Activated CD8-positive, alpha-beta T cell treated with anti-CD3 and anti-CD28 coated beads for 36 hours (primary cell): Measurements from ENCODE around the gene CACHD1. TPM values are rescaled to one million over a fixed set of nuclear protein-coding genes. Genes with fewer than 3 reads are reported as not detected.
A peak's percentile ranks its signal among the peaks of the same experiment; 100 is the strongest.

Source experiments
- ATAC-seq: fragments of 200-7000 bp; cut with Tn5 transposase; one replicate; pipeline ENCODE4 v1.10.0; 2021; ENCODE audit warnings: mild to moderate bottlenecking, moderate library complexity
- CTCF ChIA-PET: fragments of 350-600 bp; sonication (Branson Sonifier 250); formaldehyde crosslinking; loops from one replicate; lab custom pipeline; 2021; ENCODE audit warnings: antibody characterized with exemption; lab: Charles Lee
- POLR2A ChIA-PET: fragments of 350-600 bp; sonication (Branson Sonifier 250); formaldehyde crosslinking; loops from one replicate; lab custom pipeline; 2021; ENCODE audit warnings: antibody characterized with exemption; lab: Charles Lee
- DNase-seq: peaks from one replicate; pipeline ENCODE4 v3.0.0-alpha.2; 2020
- H3K27ac Mint-ChIP-seq: one replicate; pipeline ENCODE4 v1.8.0; 2021; ENCODE audit warnings: mild to moderate bottlenecking, mixed read lengths
- H3K27me3 Mint-ChIP-seq: one replicate; pipeline ENCODE4 v1.8.0; 2021; ENCODE audit warnings: mixed read lengths
- H3K36me3 Mint-ChIP-seq: one replicate; pipeline ENCODE4 v1.8.0; 2021; ENCODE audit warnings: low read depth, mixed read lengths
- H3K4me1 Mint-ChIP-seq: one replicate; pipeline ENCODE4 v1.8.0; 2021; ENCODE audit warnings: low read depth, mixed read lengths
- H3K4me3 Mint-ChIP-seq: one replicate; pipeline ENCODE4 v1.8.0; 2021; ENCODE audit warnings: mild to moderate bottlenecking, moderate library complexity, mixed read lengths
- H3K9me3 Mint-ChIP-seq: one replicate; pipeline ENCODE4 v1.8.0; 2021; ENCODE audit warnings: mixed read lengths
- intact Hi-C: fragments of 100-400 bp; cut with micrococcal nuclease; formaldehyde crosslinking; loops from one replicate; pipeline ENCODE4 v1.10.0; 2022
- total RNA-seq, 2 experiments: library from RNA; stranded (reverse); gene quantifications; one replicate each; pipeline ENCODE4 v1.2.3, GENCODE V29; 2021
- TF ChIP-seq, protein P1 (sequence below): fragments of 200-600 bp; IDR thresholded peaks from one replicate; pipeline ENCODE4 v1.8.0; 2022; ENCODE audit warnings: antibody characterized with exemption, mild to moderate bottlenecking

The CACHD1 gene
- total RNA-seq, 2 experiments from 2014 or later = 2.2 to 2.5 TPM

DNA sequence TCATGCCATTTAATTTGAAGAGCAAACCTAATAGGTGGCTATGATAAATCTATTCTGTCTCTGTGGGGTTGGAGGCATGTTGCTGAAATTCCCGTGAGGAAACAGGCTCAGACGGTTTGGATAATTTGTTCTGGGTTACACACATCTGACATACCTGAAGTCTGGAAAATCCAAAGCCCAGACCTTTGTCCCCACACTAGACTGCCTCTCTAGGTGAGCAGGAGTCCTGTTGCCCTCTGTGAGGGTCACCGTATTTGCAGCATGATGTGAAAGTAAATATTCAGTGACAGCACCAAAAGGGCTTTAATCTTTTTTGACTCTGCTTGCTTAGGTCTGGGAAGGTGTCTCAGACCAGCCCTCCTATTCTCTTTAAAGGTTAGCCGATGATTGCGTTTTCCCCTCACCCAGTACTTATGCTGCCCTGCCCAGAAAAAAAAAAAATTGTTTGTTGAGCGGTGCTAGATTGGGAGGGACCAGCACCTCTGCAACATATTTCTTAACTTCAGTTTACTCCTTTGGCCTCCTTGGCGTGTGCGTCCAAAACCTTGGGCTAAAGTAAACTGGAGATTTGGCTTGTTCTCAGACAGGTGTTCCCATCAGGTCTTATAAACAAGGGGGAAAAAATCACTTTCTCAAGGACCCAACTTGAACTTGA is 67.0 kb downstream of the CACHD1 start:
- CTCF ChIA-PET = interaction anchor here (1.3 kb wide), 1 partner anchor 288 kb away, joined by 3 read pairs; no protein-coding TSS in a partner anchor
- POLR2A ChIA-PET = interaction anchor here (0.7 kb wide), 1 partner anchor 236 kb away, joined by 3 read pairs; no protein-coding TSS in a partner anchor

GRCh38 chr1:64537942-64538341 is 68.0 kb downstream of the CACHD1 start:
- intact Hi-C loops = no loop called here
- POLR2A ChIA-PET = no interaction called here
- peak; percentile 55 for ATAC-seq
- CTCF ChIA-PET = interaction anchor here (1.3 kb wide), 1 partner anchor 287 kb away, joined by 3 read pairs; no protein-coding TSS in a partner anchor
- DNase-seq = peak; percentile 21
- Mint-ChIP-seq H3K4me3 (peak overlapping the region; percentile 9), H3K36me3 (no peaks in the 10 kb centered on the region), H3K27me3 (no peaks in the 10 kb centered on the region), H3K27ac (no peak overlapping the region), H3K4me1 (peaks cover 39% of the 10 kb centered on the region), H3K9me3 (peaks cover 3% of the 10 kb centered on the region)
- TF ChIP-seq, protein P1, sequence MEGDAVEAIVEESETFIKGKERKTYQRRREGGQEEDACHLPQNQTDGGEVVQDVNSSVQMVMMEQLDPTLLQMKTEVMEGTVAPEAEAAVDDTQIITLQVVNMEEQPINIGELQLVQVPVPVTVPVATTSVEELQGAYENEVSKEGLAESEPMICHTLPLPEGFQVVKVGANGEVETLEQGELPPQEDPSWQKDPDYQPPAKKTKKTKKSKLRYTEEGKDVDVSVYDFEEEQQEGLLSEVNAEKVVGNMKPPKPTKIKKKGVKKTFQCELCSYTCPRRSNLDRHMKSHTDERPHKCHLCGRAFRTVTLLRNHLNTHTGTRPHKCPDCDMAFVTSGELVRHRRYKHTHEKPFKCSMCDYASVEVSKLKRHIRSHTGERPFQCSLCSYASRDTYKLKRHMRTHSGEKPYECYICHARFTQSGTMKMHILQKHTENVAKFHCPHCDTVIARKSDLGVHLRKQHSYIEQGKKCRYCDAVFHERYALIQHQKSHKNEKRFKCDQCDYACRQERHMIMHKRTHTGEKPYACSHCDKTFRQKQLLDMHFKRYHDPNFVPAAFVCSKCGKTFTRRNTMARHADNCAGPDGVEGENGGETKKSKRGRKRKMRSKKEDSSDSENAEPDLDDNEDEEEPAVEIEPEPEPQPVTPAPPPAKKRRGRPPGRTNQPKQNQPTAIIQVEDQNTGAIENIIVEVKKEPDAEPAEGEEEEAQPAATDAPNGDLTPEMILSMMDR = no peak

More for the DNA sequence above, 67.0 kb downstream of the CACHD1 start:
- no peak for DNase-seq
- intact Hi-C loops = no loop called here
- H3K36me3 Mint-ChIP-seq = no peaks in the 10 kb centered on the region
- no peak overlapping the region for H3K4me3 Mint-ChIP-seq
- no peak overlapping the region for H3K27ac Mint-ChIP-seq
- TF ChIP-seq, protein P1 = no peak
- H3K4me1 Mint-ChIP-seq = peaks cover 44% of the 10 kb centered on the region
- ATAC-seq = no peak
- H3K9me3 Mint-ChIP-seq = peaks cover 3% of the 10 kb centered on the region
- no peaks in the 10 kb centered on the region for H3K27me3 Mint-ChIP-seq

DNA sequence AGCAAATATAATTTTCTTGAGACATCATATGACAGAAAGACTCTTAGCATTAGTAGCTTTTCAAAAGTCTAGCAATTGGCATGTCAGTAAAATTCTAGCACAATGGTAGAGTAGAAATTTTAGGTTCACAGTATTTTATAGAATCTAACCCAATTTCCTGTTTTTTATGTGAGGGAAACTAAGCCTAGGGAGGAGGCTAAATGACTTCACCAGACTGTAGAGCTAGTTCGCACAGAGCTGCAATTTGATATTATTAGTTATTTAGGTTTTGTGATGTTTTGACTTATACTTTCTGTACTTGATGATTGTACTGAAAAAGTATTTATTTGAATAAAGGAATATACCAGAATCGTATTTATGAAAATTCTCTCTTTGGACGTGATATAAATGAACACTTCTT is 68.5 kb downstream of the CACHD1 start:
- ATAC-seq (no peak), DNase-seq (no peak)
- Mint-ChIP-seq H3K9me3 (peaks cover 3% of the 10 kb centered on the region), H3K4me3 (no peak overlapping the region), H3K27ac (no peak overlapping the region), H3K4me1 (peaks cover 39% of the 10 kb centered on the region), H3K27me3 (no peaks in the 10 kb centered on the region), H3K36me3 (no peaks in the 10 kb centered on the region)
- ChIA-PET CTCF (no interaction called here), POLR2A (interaction anchor here (0.6 kb wide), 1 partner anchor 24 kb away, joined by 3 read pairs; no protein-coding TSS in a partner anchor)
- TF ChIP-seq, protein P1 = no peak
- intact Hi-C loops = no loop called here

DNA sequence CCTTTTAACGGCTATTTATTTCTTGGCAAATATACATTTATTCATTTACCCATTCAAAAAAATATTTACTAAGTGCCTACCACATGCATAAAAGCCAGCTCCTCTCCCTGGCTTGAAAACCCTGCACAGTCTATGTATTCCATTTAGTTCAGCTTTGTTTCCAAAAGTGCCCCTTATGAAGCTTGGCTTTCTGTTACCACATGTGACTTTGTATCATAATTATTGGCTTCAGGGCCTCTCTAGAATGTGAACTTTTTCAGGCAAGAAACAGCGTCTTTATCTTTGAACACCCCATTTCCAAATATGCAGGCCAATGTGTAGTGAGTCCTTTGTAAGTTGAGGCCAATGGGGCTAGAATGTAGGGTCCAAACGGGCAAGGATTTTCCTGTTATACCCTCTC is 69.4 kb downstream of the CACHD1 start:
- ATAC-seq (no peak), DNase-seq (no peak)
- Mint-ChIP-seq H3K9me3 (peaks cover 3% of the 10 kb centered on the region), H3K36me3 (no peaks in the 10 kb centered on the region), H3K4me3 (no peak overlapping the region), H3K27me3 (no peaks in the 10 kb centered on the region), H3K27ac (peak overlapping the region; percentile 8), H3K4me1 (peaks cover 43% of the 10 kb centered on the region)
- CTCF ChIA-PET = interaction anchor here (1.0 kb wide), 1 partner anchor 10 kb away, joined by 3 read pairs; no protein-coding TSS in a partner anchor
- intact Hi-C loops = no loop called here
- TF ChIP-seq, protein P1 = no peak
- POLR2A ChIA-PET = interaction anchor here (1.2 kb wide), 1 partner anchor 10 kb away, joined by 3 read pairs; no protein-coding TSS in a partner anchor

DNA sequence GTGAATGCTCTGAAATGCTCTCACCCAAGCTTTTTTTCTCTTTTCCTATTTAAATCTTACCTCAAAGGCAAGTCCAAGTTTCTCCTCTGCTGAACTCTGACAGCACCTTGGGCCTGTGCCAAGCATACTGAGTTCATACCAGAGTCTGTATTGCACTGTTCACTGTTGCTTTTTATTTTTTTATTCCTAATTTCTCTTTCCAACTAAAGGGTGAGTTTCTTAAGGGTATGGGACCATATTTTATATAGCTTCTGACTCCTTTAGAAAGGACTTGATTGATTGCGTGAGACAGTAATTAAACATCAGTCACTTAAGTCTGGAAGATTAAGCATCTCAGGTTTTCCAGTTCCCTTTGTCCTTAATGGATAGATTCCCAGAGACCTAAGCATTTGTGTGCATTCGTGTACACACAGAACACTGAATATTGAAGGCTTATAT is 69.9 kb downstream of the CACHD1 start:
- DNase-seq (peak; percentile 24), ATAC-seq (no peak)
- intact Hi-C loops = no loop called here
- ChIA-PET CTCF (interaction anchor here (1.0 kb wide), 1 partner anchor 11 kb away, joined by 3 read pairs; no protein-coding TSS in a partner anchor), POLR2A (interaction anchor here (1.2 kb wide), 1 partner anchor 10 kb away, joined by 3 read pairs; no protein-coding TSS in a partner anchor)
- TF ChIP-seq, protein P1 = no peak
- Mint-ChIP-seq H3K4me3 (peak overlapping the region; percentile 51), H3K4me1 (peaks cover 48% of the 10 kb centered on the region), H3K27me3 (no peaks in the 10 kb centered on the region), H3K27ac (peak overlapping the region; percentile 82), H3K9me3 (no peaks in the 10 kb centered on the region), H3K36me3 (no peaks in the 10 kb centered on the region)
